Superior temporal gyrus (tissue), 1 donor: Measurements from ENCODE around the gene SPP1.
A peak's percentile ranks its signal among the peaks of the same experiment; 100 is the strongest.
"Not testable (repeated sequence)": the region's sequence is repeated elsewhere in the genome, so short reads cannot be mapped to it uniquely, and the experiment has no call there.

Experiments used
- DNase-seq: peaks from one replicate; pipeline ENCODE4 v3.0.0-alpha.2; 2016; ENCODE audit errors: extremely low spot score

The SPP1 gene

GRCh38 chr4:87986508-87986907 lies 11.0 kb downstream of the SPP1 start:
- no peak for DNase-seq

GRCh38 chr4:87989765-87990164 lies 14.3 kb downstream of the SPP1 start:
- no peak for DNase-seq

GRCh38 chr4:87995435-87995834 lies 19.9 kb downstream of the SPP1 start:
- no peak for DNase-seq

GRCh38 chr4:87999191-87999691 lies 23.7 kb downstream of the SPP1 start:
- DNase-seq = not testable (repeated sequence)

GRCh38 chr4:88001871-88002270 lies 26.4 kb downstream of the SPP1 start:
- DNase-seq = no peak

- no peak for DNase-seq
Observed at GRCh38 chr4:88002786-88003185, 27.3 kb downstream of the SPP1 start.

- no peak for DNase-seq
Observed at GRCh38 chr4:88003261-88003660, 27.7 kb downstream of the SPP1 start.

- DNase-seq = no peak
Observed at GRCh38 chr4:88005076-88005475, 29.6 kb downstream of the SPP1 start.

- no peak for DNase-seq
Observed at GRCh38 chr4:88005946-88006345, 30.4 kb downstream of the SPP1 start.

- DNase-seq = peak; percentile 55
Observed at GRCh38 chr4:88006956-88007303, 31.4 kb downstream of the SPP1 start.

- peak; percentile 84 for DNase-seq
Observed at GRCh38 chr4:88007304-88008121, 32.0 kb downstream of the SPP1 start, which contains the start of gene PKD2. PKD2 (plus strand) TSS chr4:88007635; CDS start chr4:88007734, 99 bp downstream.

- DNase-seq = peak; percentile 73
Observed at GRCh38 chr4:88008122-88008742, 32.7 kb downstream of the SPP1 start.

GRCh38 chr4:88008743-88009171 lies 33.2 kb downstream of the SPP1 start:
- peak; percentile 40 for DNase-seq

- DNase-seq = no peak
Observed at GRCh38 chr4:88009871-88010270, 34.4 kb downstream of the SPP1 start.

GRCh38 chr4:88010966-88011365 lies 35.5 kb downstream of the SPP1 start:
- no peak for DNase-seq

- no peak for DNase-seq
Observed at GRCh38 chr4:88012647-88013046, 37.1 kb downstream of the SPP1 start.

- DNase-seq = no peak
Observed at GRCh38 chr4:88014386-88014905, 38.9 kb downstream of the SPP1 start.

- no peak for DNase-seq
Observed at GRCh38 chr4:88015659-88016295, 40.3 kb downstream of the SPP1 start.

- DNase-seq = peak; percentile 42
Observed at GRCh38 chr4:88017516-88018297, 42.2 kb downstream of the SPP1 start.

GRCh38 chr4:88018466-88018865 lies 43.0 kb downstream of the SPP1 start:
- DNase-seq = peak; percentile 67

GRCh38 chr4:88021824-88022223 lies 46.3 kb downstream of the SPP1 start:
- DNase-seq = no peak

- DNase-seq = no peak
Observed at GRCh38 chr4:88022289-88022688, 46.8 kb downstream of the SPP1 start.
